ENCODE data around the gene MSX2. TPM values are rescaled to one million over a fixed set of nuclear protein-coding genes. Genes with fewer than 3 reads are reported as not detected.

The MSX2 gene
- total RNA-seq, 1 donor from 2014 or later: not detected

DNA sequence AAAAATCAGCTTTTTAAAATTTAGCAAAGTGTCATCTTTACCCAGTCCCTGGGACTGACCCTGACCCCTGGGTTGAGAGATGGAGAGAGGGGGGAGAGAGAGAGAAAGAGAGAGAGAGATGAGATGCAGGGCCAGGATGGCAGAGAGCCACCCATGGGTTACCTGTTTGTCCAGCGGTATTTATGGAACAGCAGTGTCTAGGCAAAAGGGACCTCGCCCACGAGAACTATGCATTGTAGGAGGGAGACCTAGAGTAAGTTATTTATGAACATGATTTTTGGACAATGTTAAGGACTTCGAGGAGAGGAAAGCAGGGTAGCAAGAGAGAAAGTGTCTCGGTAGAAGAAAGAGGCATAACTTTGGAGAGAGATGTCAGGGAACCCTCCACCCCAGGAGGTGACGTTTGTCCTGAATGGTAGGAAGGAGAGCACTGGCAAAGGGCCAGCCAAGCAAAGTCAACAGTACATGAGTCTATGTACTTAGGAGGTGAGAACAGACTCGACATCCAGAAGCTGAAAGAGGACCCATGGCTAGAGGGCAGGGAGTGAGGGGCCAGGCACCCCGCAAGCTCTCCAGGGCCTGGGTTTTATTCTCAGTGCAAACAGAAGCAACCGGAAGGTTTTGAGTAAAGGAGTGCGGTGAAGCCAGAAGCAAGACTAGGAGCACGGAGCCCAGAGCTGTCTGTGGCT is 30.5 kb upstream of the MSX2 start:
- Histone ChIP-seq H3K4me1 (peaks cover 0 to 5% of the 10 kb centered on the region in 2 donors), H3K36me3 (no peaks in the 10 kb centered on the region), H3K27me3 (no peaks in the 10 kb centered on the region), H3K9me3 (no peaks in the 10 kb centered on the region), H3K27ac (no peak overlapping the region), H3K4me3 (no peak overlapping the region)
- intact Hi-C loops (cut with DNase I): no loop called here
- TF ChIP-seq CTCF (IDR thresholded peaks at IDR 0.05): no peak
- no peak for DNase-seq (ENCODE audit: low spot score in 2 of 2)

DNA sequence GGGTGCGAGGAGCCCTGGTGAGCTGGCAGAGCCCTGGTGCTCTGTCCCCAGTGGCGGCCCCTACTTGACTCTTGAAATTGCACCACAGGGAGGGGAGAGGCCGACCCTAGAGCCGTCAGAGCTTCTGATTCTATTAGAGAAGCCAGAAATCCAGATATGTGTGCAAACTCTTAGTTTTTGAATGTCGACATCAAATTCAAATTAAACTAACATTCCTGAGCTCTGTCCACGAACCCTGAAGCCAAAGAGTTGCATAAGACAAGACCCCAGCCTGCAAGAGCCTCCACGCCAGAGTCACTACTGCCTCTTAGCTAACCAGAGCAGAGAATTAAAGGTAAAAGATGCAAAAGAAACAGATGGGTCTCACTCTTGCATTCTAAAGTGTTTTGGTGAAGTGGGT is 29.8 kb upstream of the MSX2 start:
- Histone ChIP-seq H3K27ac (no peak overlapping the region), H3K36me3 (no peaks in the 10 kb centered on the region), H3K4me3 (no peak overlapping the region), H3K4me1 (peaks cover 0 to 5% of the 10 kb centered on the region in 2 donors), H3K27me3 (no peaks in the 10 kb centered on the region), H3K9me3 (no peaks in the 10 kb centered on the region)
- no peak for DNase-seq (ENCODE audit: low spot score in 2 of 2)
- intact Hi-C loops (cut with DNase I): no loop called here
- TF ChIP-seq CTCF (IDR thresholded peaks at IDR 0.05): no peak

GRCh38 chr5:174698156-174698555 is 26.2 kb upstream of the MSX2 start:
- no peak overlapping the region for H3K4me3 ChIP-seq
- no peak overlapping the region for H3K27ac ChIP-seq
- intact Hi-C loops (cut with DNase I): no loop called here
- TF ChIP-seq CTCF (IDR thresholded peaks at IDR 0.05): no peak
- no peaks in the 10 kb centered on the region for H3K27me3 ChIP-seq
- H3K9me3 ChIP-seq: no peaks in the 10 kb centered on the region
- peaks cover 0 to 5% of the 10 kb centered on the region in 2 donors for H3K4me1 ChIP-seq
- DNase-seq (ENCODE audit: low spot score in 2 of 2): no peak
- H3K36me3 ChIP-seq: no peaks in the 10 kb centered on the region

DNA sequence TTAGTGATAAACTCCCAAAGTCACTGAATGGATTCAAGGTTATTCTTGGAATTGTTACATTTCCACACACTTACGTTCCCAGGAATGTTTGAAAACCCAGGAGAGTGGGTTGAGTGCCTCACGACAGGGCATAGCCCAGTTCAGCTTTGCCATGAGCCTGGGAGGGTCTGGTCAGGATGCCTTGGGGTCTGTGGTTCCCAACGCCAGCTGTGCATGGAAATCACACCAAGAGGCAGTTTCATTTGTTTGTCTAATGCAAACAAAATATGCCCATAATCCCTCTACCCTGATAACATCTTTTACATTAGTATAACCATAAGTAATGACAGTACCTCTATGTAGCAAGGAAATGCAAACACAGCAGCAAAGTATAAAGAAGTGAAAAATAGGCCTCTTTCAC is 25.3 kb upstream of the MSX2 start:
- Histone ChIP-seq H3K27ac (no peak overlapping the region), H3K27me3 (no peaks in the 10 kb centered on the region), H3K4me1 (no peaks in the 10 kb centered on the region), H3K4me3 (no peak overlapping the region), H3K36me3 (no peaks in the 10 kb centered on the region), H3K9me3 (no peaks in the 10 kb centered on the region)
- intact Hi-C loops (cut with DNase I): no loop called here
- no peak for DNase-seq (ENCODE audit: low spot score in 2 of 2)
- no peak for TF ChIP-seq CTCF (IDR thresholded peaks at IDR 0.05)

GRCh38 chr5:174706997-174707572 is 17.3 kb upstream of the MSX2 start:
- no peaks in the 10 kb centered on the region for H3K9me3 ChIP-seq
- H3K27me3 ChIP-seq: no peaks in the 10 kb centered on the region
- H3K36me3 ChIP-seq: no peaks in the 10 kb centered on the region
- H3K4me3 ChIP-seq: no peak overlapping the region
- no peaks in the 10 kb centered on the region for H3K4me1 ChIP-seq
- no peak for TF ChIP-seq CTCF (IDR thresholded peaks at IDR 0.05)
- intact Hi-C loops (cut with DNase I): no loop called here
- no peak overlapping the region for H3K27ac ChIP-seq
- DNase-seq (ENCODE audit: low spot score in 2 of 2): peak in 1 of 2 donors; percentile 9
